KG1 (cell line): Measurements from ENCODE around the gene COX6A2.
"Not testable (repeated sequence)": the region's sequence is repeated elsewhere in the genome, so short reads cannot be mapped to it uniquely, and the experiment has no call there.

Source experiments
- DNase-seq: peaks from one replicate; lab custom pipeline; 2025; lab: John Stamatoyannopoulos, UW

The COX6A2 gene

DNA sequence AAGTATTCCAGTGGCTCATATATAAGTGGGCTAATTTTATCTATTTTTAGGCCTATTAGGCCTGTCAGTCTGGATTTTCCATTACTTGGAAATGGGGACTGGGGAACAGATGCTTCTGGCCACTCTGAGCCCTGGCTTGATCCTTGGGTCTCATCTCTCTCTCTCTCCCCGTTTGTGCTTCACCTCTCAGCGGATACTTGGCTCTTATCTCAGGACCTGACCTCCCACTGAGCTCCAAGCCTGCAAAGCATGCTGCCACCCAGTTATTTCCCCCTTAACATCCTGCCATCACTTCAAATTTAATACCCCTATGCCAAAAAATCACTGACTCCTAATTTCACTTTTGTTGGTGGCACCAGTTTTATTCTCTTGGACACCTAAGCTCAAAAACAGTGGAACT is 10.3 kb upstream of the COX6A2 start:
- no peak for DNase-seq

DNA sequence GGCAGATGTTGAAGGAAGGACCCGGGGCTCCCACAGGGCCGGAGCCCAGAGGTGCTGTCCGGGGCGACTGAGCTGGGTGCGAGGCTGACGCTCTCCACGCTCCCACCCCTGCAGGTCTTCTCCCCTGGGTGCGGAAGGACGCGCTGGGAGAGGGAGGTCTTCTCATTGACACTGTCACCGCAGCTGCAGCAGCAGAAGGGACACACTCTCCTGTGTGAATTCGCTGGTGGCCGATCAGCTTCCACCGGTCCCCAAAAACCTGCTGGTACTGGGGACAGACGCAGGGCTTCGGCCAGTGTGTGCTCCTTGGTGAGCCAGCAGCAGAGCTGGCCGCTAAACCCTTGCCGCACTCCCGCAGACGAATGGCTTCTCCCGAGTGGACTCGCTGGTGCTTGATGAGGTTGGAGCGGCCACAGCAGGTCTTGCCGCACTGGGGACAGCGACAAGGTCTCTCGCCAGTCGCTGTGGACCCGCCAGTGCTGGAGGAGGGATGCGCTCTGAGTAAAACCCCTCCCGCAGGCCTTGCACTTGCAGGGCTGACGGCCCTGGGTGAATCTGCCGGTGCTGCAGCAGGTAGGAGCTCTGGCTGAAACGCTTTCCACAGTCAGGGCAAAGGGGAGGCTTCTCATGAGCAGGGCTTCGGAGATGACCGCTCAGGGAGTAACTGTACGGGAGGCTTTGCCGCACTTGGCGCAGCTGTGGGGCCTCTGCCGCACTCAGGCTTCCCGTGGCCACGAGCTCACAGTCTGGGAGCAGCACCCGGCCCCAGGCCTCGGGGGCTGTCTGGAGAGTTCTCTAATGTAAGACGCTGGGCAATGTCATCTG is 8.3 kb upstream of the COX6A2 start:
- no peak for DNase-seq

DNA sequence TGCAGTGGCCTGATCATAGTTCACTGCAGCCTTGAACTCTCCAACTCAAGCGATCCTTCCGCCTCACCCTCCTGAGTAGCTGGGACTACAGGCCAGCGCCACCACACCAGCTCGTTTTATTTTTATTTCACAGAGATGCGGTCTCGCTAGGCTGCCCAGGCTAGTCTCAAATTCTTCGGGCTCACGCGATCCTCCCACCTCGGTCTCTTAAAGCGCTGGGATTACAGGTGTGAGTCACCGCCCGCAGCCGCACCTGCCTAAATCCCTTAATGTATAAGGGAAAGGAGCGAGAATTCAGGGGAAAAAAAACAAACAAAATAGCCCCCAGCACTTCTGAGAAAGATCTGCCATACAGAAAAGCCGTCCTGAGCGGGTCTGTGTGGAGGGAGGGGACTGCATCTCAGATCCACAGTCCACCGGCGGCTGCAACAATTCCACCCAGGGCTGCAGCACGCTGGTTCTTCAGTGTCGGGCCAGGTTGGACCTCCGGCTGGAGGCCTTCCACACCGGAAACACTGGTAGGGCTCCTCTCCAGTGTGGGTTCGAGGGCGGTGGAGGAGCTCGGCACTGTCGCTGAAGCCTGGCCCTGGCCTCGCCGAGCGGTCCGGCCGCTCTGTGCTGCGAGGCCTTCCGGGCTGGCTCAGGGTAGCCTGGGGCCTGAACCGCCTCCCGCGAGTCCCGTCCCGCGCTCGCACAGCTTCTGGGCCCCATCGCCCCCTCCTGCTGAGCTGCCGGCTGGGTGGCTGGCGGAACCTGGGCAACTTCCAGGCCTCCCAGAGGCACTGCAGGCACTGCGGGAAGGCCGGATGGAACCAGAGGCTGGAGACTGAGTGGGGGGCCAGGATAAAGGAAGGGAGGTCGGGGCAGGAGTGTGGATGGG is 7.4 kb upstream of the COX6A2 start:
- DNase-seq: no peak

DNA sequence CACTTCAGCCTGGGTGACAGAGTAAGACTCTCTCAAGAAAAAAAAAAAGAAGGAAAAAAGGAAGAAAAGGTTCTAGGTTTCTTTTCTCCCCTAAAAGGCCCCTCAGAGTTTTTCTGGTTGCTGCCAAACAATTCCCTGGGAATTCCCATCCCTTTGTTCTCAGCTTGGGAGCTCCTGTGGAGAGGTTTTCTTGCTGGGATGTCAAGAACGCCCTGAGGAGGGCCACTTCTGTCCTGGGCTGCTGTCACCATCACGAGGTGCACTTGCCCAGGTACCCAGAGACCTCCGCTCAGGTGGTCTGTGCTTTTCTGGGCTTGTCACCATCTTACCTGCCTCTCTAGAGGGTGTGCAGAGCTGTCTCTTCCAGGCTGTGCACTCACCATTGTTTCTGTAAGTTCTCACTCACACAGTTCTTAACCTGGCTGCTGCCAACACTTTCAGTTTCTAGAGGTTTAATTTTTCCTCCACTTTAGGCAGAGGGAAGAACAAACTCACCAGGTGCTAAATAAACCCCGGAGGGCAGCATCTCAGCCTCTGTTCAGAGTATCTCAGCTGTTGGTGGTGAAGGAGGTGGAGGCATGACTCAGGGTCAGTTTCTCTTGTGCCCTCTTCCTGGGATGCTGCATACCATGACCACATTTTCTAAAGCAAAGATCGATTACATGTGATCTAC is 2.4 kb upstream of the COX6A2 start:
- DNase-seq: no peak

DNA sequence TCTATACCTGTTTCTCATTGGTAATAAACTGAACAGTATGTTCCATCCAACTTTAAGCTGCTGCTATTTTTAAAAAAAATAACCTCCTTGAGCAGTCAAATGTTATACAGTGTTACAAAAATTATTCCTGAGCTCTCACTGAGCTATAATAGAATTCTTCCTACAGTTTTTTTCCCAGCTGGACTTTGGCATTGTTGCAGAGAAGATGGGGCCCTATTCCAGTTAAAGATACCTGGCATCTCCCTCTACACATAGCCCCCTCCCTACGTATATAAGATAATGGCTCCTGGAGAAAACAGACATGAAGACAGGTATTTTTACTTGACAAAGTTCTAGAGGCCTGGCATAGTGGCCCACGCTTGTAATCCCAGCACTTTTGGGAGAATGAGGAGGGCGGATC is 1.6 kb upstream of the COX6A2 start:
- DNase-seq: no peak

DNA sequence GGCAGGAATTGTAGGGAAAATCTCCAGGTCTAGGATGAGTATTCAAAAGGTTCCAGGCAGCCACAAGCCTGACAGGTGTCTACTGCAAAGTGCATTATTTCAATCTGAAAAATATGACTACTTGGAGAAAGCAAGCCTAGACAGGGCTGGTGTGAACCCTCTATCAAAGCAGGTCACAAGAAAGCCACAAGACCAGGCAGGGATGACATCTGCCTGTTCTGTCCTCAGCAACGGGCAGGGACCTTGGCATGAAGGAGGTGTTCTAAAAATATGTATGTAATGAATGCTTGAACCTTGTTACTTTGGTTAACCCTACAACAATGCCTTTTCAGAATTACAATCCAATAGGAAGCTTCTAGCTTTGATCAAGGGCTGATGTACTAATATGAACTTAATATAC is 1.2 kb upstream of the COX6A2 start:
- DNase-seq: no peak

DNA sequence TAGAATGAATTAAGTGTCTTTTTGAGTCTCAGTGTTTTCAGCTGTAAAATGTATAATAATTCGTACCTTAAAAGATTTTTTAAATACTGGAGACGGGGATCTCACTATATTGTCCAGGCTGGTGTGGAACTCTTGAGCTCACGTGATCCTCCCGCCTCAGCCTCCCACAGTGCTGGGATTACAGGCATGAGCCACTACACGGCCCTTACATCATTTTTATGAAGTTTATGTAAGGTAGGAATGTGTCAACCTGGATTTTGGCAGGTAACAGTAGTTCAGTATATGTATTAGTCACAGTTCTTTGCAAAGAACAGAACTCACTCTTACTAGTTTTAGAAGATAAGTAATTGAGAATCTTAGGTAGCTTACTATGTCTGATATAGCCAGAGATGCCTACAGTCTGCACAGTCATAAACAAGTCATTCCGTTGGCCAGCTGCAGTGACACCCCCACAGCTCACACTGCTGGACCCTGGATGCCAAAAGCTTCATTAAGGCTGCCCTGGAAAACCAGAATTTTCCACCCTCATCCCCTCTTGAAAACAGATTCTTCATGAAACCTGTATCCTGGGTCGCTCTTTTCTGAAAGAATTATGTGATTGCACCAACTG is 583 bp upstream of the COX6A2 start:
- DNase-seq: no peak

DNA sequence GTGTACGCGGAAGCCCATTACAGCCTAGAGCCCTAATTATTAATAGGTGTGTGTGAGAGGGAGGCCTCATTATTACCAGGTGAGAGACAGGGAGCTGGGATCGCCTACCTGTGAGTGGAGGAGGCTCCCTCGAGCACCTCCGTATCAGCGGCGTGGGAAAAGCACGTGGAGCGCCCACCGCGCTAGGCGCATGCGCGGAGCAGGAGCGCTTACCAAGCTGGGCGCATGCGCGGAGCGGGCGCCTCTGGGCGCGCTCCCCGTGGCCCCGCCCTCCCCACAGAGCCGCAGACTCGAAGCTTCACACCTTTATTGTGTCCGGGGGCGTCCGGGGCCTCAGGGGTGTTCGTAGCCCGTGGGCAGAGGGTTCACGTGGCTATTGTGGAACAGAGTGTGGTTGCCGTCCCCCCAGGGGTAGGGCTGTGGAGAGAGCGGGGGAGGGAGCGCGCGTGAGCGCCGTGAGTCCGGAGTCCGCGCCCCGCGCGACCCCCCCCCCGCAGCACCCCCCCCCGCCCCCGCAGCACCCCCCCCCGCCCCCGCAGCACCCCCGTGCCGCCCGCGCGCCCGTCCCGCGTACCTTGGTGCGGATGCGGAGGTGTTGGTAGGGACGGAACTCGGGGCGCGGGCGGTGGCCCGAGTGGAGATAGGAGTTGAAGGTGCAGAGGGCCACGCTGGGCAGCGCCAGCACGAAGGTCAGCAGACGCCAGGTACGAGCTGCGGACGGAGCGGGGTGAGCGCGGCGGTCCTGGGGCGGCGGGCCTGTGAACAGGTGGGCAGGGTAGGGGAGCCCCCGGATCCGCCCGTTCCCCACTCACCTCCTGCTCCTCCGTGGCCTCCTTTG is 500 bp downstream of the COX6A2 start:
- no peak for DNase-seq

DNA sequence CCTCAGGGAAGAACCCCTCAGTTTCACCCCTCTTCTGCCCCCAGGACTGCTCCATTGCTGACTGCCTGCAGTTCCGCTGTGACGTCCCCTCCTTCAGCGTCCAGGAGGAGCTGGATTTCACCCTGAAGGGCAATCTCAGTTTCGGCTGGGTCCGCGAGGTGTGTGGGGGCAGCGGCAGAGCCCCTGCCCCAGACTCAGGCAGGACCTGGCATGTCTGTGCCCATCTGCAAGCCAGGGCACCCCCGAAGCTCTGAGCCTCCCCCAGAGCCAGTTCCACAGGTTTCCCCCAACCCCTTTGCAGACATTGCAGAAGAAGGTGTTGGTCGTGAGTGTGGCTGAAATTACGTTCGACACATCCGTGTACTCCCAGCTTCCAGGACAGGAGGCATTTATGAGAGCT is 4.4 kb downstream of the COX6A2 start:
- DNase-seq: no peak

DNA sequence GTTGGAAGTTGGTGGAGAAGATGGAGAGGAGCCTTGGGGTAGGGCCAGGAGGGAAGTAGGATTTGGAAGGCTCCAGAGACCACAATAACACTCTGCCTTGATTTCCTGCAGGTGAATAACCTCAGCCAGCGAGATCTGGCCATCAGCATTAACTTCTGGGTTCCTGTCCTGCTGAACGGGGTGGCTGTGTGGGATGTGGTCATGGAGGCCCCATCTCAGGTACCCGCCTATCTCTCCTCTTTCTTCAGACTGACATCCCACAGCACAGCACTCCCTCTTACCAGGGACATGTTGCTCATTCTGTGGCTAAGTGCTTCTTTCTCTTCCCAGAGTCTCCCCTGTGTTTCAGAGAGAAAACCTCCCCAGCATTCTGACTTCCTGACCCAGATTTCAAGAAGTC is 4.9 kb downstream of the COX6A2 start:
- DNase-seq: no peak

DNA sequence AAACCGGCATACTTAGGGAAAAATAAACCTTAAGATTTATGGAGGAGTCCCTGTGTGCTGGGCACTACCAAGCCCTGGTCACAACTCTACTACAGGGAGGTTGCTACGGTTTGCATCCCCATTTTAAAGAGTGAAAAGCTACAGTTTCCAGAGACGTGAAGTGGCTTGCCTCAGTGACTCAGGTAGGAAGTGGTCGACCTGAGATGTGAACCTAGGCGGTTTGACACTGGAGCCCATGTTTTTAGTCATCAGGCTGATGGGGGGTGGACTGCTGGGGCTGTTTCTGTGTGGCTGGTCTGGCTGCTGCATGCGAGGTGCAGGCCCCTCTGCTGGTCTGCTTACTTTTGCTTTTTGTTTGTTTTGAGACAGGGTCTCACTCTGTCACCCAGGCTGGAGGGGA is 6.6 kb downstream of the COX6A2 start:
- no peak for DNase-seq

DNA sequence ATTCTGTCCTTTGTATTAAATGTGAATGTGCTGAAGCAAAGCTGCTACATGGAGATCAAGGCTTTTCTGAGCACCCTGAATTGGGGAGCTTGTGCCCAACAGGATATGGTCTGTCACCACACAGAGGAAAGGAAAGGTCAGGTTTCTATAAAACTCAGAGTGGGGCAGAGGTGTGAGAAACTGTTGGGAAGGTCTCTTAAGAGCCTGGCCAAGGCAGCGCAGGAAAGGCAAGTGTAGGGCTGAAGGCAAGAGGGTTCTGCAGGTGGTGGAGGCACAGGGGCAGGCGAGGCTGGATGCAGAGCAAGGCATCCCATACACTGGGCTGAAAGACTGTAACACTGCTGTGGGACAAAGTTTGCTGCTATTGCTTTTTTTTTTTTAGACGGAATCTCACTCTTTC is 8.1 kb downstream of the COX6A2 start:
- DNase-seq: no peak

DNA sequence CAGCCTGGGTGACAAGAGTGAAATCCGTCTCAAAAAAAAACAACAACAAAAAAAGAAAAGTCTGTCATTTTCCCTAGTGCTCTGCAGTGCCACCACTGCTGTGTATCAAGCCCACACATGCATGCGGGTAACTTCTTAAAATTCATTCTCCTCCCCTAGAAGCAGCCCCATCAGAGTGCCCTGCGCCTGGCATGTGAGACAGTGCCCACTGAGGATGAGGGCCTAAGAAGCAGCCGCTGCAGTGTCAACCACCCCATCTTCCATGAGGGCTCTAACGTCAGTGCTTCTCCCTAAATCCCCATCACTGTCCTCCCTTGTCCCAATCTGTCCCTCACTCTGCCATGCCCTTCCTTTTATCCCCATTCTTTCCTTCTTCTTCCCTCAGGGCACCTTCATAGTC is 10.2 kb downstream of the COX6A2 start:
- DNase-seq: no peak

DNA sequence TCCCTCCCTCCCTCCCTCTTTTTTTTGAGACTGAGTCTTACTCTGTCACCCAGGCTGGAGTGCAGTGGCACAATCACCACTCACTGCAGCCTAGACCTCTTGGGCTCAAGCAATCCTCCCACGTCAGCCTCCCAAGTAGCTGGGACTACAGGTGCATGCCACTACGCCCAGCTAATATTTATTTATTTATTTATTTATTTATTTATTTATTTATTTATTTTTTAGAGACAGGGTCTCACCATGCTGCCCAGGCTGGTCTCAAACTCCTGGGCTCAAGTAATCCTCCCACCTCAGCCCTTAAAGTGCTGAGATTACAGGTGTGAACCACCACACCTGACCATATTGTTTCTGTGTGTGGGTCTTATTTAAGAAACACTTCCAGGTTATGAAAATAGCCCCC is 11.1 kb downstream of the COX6A2 start:
- not testable (repeated sequence) for DNase-seq

DNA sequence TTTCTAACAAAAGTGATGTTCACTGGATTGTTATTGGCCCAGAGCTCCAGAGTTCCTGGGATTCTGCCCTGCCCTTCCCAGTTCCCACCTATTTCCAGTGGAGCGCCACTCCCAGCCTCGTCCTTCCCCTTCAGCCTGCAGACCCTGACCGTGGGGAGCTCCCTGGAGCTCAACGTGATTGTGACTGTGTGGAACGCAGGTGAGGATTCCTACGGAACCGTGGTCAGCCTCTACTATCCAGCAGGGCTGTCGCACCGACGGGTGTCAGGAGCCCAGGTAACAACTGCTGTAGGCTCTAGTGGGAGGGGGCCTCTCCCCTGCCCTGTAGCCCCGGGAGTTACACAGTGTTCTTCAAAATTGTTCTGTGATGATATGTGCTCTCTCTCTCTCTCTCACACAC is 11.8 kb downstream of the COX6A2 start:
- DNase-seq: no peak

DNA sequence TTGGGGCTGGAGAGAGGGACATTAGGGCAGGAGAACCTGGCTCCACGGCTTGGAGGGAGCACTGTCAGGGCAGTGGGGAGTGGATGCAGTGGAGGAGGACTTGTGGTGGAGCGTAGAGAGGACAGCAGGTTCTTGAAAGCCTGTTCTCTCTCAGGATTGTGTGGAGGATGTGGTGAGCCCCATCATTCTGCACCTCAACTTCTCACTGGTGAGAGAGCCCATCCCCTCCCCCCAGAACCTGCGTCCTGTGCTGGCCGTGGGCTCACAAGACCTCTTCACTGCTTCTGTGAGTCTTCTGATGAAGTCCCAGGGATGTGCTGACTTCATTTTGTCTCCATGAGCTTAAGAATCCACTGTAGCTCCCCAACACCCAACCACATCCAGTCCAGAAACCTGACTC is 13.5 kb downstream of the COX6A2 start:
- DNase-seq: no peak

DNA sequence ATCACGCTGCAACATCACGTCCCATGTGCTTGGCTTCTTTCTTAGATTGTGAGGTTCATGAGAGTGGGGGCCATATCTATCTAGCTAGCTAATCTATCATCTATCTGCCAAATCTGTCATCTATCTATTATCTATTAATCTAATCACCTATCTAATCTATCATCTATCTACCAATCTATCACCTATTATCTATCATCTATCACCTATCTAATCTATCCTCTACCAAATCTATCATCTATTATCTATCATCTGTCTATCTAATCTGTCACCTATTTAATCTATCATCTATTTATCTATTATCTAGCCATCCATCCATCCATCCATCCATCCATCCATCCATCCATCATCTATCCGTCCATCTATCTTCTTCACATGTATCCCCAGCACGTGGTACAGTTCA is 14.2 kb downstream of the COX6A2 start:
- no peak for DNase-seq

DNA sequence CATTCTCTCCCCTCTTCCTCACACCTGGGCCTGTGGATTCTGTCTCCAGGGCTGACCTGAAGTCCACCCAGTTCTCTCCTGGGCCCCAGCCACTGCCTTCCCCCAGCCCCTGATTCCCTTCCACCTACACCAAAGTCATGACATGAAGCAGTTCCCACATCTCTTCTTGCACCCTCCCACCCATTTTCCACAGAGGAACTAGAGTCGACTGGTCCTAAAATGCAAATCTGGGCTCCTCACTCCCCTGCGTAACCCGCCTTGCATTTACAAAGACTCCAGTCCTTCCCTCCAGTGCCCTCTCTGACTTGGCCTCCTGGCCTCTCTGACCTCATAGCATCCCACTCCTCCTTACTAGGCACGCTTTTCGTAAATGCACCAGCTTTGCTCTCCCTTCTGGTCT is 14.8 kb downstream of the COX6A2 start:
- DNase-seq: no peak

DNA sequence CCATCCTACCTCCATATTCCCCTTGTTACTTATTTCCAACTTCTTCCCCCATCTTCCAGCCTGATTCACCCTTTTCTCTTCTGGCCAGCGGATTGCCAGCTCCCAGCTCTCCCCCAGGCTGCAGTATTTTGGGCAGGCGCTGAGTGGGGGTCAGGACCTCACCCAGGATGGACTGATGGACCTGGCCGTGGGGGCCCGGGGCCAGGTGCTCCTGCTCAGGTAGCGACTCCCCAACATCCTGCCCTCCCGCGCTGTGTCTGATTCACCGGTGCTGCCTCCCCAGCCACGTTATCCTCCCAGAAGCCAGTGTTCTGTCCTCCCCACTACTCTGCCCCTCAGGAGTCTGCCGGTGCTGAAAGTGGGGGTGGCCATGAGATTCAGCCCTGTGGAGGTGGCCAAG is 15.4 kb downstream of the COX6A2 start:
- DNase-seq: no peak

DNA sequence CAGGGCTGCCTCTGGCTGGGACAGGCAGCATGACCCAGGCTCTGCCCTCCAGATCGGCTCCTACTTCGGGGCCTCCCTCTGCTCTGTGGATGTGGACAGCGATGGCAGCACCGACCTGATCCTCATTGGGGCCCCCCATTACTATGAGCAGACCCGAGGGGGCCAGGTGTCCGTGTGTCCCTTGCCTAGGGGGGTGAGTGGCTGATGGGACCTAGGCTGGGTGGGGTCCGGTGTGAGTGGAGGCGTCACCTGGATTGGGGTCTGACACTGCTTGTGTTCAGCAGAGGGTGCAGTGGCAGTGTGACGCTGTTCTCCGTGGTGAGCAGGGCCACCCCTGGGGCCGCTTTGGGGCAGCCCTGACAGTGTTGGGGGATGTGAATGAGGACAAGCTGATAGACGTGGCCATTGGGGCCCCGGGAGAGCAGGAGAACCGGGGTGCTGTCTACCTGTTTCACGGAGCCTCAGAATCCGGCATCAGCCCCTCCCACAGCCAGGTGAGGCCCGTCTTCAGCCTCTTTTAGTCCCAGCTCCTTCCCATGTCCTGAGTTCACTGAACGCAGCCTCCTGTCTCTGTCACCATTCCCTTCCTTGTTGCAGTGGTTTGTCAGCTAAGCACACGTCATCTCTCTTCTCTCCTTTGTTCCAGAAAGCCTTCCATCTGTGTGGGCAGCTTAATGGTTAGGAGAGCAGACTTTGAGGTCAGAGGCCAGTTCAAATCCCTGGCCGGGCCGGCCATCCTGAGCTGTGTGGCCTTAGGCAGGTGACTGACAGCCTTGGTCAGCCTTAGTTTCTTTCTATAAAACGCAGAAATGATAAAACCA is 16.9 kb downstream of the COX6A2 start:
- DNase-seq: no peak

DNA sequence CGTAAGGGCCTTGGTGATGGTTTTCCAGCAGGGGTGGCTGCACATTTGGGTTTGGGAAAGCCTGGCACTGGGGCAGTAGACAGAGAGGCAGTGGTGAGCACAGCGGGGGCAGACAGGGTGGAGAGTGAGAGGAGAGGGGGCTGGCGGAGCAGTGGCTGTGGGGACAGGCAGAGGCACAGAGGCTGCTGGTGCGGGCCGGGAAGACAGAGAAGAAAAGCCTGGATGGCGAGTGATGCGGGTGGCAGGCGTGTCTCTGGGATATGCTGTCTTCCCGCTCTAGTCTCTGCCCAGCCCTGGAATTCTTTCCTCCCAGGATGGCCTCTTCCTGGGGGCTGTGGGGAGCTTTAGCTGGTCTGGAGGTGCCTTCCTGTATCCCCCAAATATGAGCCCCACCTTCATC is 18.1 kb downstream of the COX6A2 start:
- DNase-seq: no peak
